Panc1 (cell line): Measurements from ENCODE around the gene WASF3. TPM values are rescaled to one million over a fixed set of nuclear protein-coding genes. Genes with fewer than 3 reads are reported as not detected.

ENCODE experiments used
- ATAC-seq: fragments of 200-7000 bp; cut with Tn5 transposase; 2 replicates; pipeline ENCODE4 v1.9.1; 2020; ENCODE audit warnings: mild to moderate bottlenecking, moderate library complexity
- BruUV-seq: library from RNA; stranded (reverse); fragments of 400-500 nt; replicated peaks from 2 replicates; lab custom pipeline; 2021; lab: Mats Ljungman, UMichigan
- CTCF ChIA-PET: fragments of 300-600 bp; sonication (Branson Sonifier 250); formaldehyde crosslinking; loops from one replicate; lab custom pipeline; 2022; ENCODE audit warnings: antibody characterized with exemption; lab: Charles Lee
- POLR2A ChIA-PET: fragments of 300-600 bp; sonication (Branson Sonifier 250); formaldehyde crosslinking; loops from one replicate; lab custom pipeline; 2022; ENCODE audit warnings: antibody characterized with exemption; lab: Charles Lee
- DNase-seq: peaks from one replicate; pipeline ENCODE4 v3.0.0-alpha.2; 2010; ENCODE audit warnings: low read depth, low spot score
- H3K27ac ChIP-seq: 2 replicates; pipeline ENCODE4 v1.5.1; 2011; ENCODE audit warnings: mild to moderate bottlenecking, low read length, inconsistent platforms
- H3K27me3 ChIP-seq: fragments of 200-500 bp; sonication (Bioruptor generic); 2 replicates; pipeline ENCODE4 v1.6.0; 2014; ENCODE audit warnings: low read length, inconsistent platforms; ENCODE audit not compliant: control insufficient read depth, insufficient read depth
- H3K36me3 ChIP-seq: fragments of 200-500 bp; sonication (Bioruptor generic); 2 replicates; pipeline ENCODE4 v1.5.1; 2014; ENCODE audit warnings: inconsistent platforms, mild to moderate bottlenecking, low read length, moderate library complexity; ENCODE audit not compliant: control insufficient read depth, insufficient read depth
- H3K4me1 ChIP-seq: 2 replicates; pipeline ENCODE4 v1.5.1; 2011; ENCODE audit warnings: inconsistent platforms, mild to moderate bottlenecking, low read length, moderate library complexity; ENCODE audit not compliant: control insufficient read depth, insufficient read depth
- H3K4me3 ChIP-seq, 2 experiments: 2 replicates each; pipeline ENCODE4 v1.5.1; 2011 to 2012; ENCODE audit warnings: low read depth in 2 of 2, low read length in 2 of 2, mild to moderate bottlenecking in 2 of 2, inconsistent platforms in 1 of 2, moderate library complexity in 1 of 2
- H3K9me3 ChIP-seq: fragments of 200-500 bp; sonication (Bioruptor generic); 2 replicates; pipeline ENCODE4 v1.5.1; 2014; ENCODE audit warnings: low read depth, mild to moderate bottlenecking, inconsistent platforms, low read length, moderate library complexity; ENCODE audit not compliant: control insufficient read depth, insufficient read depth
- POLR2AphosphoS5 ChIP-seq: IDR thresholded peaks from 2 replicates; pipeline ENCODE4 v1.6.1; 2012; ENCODE audit warnings: mild to moderate bottlenecking, low read depth, low read length, moderate library complexity
- SIN3A ChIP-seq: IDR thresholded peaks from 2 replicates; pipeline ENCODE4 v1.6.1; 2012; ENCODE audit warnings: low read depth, mild to moderate bottlenecking, low read length, moderate library complexity, borderline replicate concordance; ENCODE audit not compliant: insufficient read depth
- TCF7L2 ChIP-seq: IDR thresholded peaks from 2 replicates; pipeline ENCODE4 v1.6.1; 2011; ENCODE audit warnings: mild to moderate bottlenecking, low read depth, low read length, inconsistent platforms
- in situ Hi-C: cut with HindIII; loops from 2 replicates; pipeline ENCODE4 v1.10.0; 2016; ENCODE audit warnings: low sequenced_read_pairs, low pct_unique_long_range_greater_than_20kb
- intact Hi-C: fragments of 100-400 bp; cut with micrococcal nuclease; formaldehyde crosslinking; loops from one replicate; pipeline ENCODE4 v1.10.0; 2022; ENCODE audit not compliant: unreplicated experiment
- total RNA-seq: library from RNA; stranded (reverse); gene quantifications from one replicate; pipeline ENCODE4 v1.2.1, GENCODE V29; 2021; ENCODE audit not compliant: unreplicated experiment
- TF ChIP-seq, protein P1 (sequence below): fragments of 450-650 bp; IDR thresholded peaks from 2 replicates; pipeline ENCODE4 v1.5.1; 2017; ENCODE audit warnings: mild to moderate bottlenecking
- TF ChIP-seq, protein P2 (sequence below), 2 experiments: IDR thresholded peaks; 2 replicates each; pipeline ENCODE4 v1.6.1; 2011 to 2012; ENCODE audit warnings: low read depth in 2 of 2, control low read depth in 1 of 2, low read length in 1 of 2, mild to moderate bottlenecking in 1 of 2, moderate library complexity in 1 of 2; ENCODE audit not compliant: insufficient read depth in 1 of 2

WASF3 gene
- total RNA-seq, 1 experiment from 2014 or later = 20.2 TPM

DNA sequence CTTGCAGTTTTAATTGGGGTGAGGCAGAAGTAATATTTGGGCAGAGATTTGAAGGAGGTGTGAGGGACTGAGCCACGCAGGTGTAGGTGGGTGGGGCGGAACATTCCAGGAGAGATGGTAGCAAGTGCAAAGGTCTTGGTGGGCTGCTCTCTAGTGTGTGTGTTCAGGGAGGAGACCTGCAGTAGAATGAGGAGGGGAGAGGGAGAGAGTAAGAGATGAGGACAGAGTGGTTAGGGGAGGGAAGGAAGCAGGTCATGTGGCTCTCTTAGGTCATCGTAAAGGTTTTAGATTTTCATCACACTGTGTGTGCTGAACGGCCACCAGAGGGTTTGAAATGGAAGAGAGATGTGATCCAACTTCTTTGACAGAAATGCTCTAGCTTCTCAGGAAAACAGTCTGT lies 33.5 kb downstream of the WASF3 start:
- in situ Hi-C loops = no loop called here
- CTCF ChIA-PET = no interaction called here
- DNase-seq = no peak

DNA sequence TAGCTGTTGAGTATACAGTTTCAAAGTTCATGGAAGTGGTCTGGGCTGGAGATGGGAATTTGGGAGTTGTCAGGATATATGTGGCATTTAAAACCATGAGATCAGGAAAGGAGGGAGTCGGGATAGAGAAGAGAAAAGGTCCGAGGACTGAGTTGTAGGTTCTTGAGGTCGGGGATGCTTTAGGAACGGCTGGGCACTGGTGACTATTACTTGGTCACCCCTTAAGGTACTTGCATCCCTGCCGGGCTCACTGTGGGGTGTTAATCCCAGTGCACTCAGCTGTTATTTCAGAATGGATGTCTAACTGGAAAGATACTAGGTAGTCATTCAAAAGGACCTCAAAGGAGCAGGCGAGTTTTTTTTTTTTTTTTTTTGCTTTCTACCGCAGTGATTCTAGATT lies 34.2 kb downstream of the WASF3 start:
- no peaks in the 10 kb centered on the region for H3K36me3 ChIP-seq
- no peak for ATAC-seq
- POLR2A ChIA-PET = no interaction called here
- CTCF ChIA-PET = no interaction called here
- intact Hi-C loops = no loop called here
- H3K9me3 ChIP-seq = peaks cover 2% of the 10 kb centered on the region
- H3K27me3 ChIP-seq = no peaks in the 10 kb centered on the region
- TF ChIP-seq, protein P1, sequence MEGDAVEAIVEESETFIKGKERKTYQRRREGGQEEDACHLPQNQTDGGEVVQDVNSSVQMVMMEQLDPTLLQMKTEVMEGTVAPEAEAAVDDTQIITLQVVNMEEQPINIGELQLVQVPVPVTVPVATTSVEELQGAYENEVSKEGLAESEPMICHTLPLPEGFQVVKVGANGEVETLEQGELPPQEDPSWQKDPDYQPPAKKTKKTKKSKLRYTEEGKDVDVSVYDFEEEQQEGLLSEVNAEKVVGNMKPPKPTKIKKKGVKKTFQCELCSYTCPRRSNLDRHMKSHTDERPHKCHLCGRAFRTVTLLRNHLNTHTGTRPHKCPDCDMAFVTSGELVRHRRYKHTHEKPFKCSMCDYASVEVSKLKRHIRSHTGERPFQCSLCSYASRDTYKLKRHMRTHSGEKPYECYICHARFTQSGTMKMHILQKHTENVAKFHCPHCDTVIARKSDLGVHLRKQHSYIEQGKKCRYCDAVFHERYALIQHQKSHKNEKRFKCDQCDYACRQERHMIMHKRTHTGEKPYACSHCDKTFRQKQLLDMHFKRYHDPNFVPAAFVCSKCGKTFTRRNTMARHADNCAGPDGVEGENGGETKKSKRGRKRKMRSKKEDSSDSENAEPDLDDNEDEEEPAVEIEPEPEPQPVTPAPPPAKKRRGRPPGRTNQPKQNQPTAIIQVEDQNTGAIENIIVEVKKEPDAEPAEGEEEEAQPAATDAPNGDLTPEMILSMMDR = no peak
- TF ChIP-seq POLR2AphosphoS5 = no peak
- no peak for TF ChIP-seq TCF7L2
- no peak for TF ChIP-seq SIN3A
- TF ChIP-seq, protein P2, sequence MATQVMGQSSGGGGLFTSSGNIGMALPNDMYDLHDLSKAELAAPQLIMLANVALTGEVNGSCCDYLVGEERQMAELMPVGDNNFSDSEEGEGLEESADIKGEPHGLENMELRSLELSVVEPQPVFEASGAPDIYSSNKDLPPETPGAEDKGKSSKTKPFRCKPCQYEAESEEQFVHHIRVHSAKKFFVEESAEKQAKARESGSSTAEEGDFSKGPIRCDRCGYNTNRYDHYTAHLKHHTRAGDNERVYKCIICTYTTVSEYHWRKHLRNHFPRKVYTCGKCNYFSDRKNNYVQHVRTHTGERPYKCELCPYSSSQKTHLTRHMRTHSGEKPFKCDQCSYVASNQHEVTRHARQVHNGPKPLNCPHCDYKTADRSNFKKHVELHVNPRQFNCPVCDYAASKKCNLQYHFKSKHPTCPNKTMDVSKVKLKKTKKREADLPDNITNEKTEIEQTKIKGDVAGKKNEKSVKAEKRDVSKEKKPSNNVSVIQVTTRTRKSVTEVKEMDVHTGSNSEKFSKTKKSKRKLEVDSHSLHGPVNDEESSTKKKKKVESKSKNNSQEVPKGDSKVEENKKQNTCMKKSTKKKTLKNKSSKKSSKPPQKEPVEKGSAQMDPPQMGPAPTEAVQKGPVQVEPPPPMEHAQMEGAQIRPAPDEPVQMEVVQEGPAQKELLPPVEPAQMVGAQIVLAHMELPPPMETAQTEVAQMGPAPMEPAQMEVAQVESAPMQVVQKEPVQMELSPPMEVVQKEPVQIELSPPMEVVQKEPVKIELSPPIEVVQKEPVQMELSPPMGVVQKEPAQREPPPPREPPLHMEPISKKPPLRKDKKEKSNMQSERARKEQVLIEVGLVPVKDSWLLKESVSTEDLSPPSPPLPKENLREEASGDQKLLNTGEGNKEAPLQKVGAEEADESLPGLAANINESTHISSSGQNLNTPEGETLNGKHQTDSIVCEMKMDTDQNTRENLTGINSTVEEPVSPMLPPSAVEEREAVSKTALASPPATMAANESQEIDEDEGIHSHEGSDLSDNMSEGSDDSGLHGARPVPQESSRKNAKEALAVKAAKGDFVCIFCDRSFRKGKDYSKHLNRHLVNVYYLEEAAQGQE (IDR thresholded peaks at IDR 0.05; ENCODE audit: insufficient read depth in 1 of 2, low read depth in 2 of 2, low read length in 1 of 2) = no peak
- no peak overlapping the region for H3K4me3 ChIP-seq
- no TSS peak for BruUV-seq
- no peak for DNase-seq
- H3K4me1 ChIP-seq = no peaks in the 10 kb centered on the region; the same call in 1 of the 2 replicates
- H3K27ac ChIP-seq = no peak overlapping the region
- in situ Hi-C loops = no loop called here

More for the DNA sequence above, 33.5 kb downstream of the WASF3 start:
- no peaks in the 10 kb centered on the region; the same call in 1 of the 2 replicates for H3K9me3 ChIP-seq
- H3K4me3 ChIP-seq = no peak overlapping the region
- POLR2A ChIA-PET = no interaction called here
- intact Hi-C loops = no loop called here
- no peaks in the 10 kb centered on the region; the same call in 1 of the 2 replicates for H3K4me1 ChIP-seq
- BruUV-seq = no TSS peak
- no peak overlapping the region for H3K27ac ChIP-seq
- ATAC-seq = 0 out of 2 replicates have a peak, but pooled peaks have one; percentile 56
- H3K36me3 ChIP-seq = no peaks in the 10 kb centered on the region
- H3K27me3 ChIP-seq = no peaks in the 10 kb centered on the region
- TF ChIP-seq, protein P2 (IDR thresholded peaks at IDR 0.05; ENCODE audit: insufficient read depth in 1 of 2, low read depth in 2 of 2, low read length in 1 of 2) = no peak
- TF ChIP-seq POLR2AphosphoS5 = no peak
- TF ChIP-seq, protein P1 = no peak
- TF ChIP-seq TCF7L2 = no peak
- no peak for TF ChIP-seq SIN3A
